PC-3 (cell line): Measurements from ENCODE around the gene HMOX1.

Experiments used
- EZH2phosphoT487 ChIP-seq: fragments of 300-600 bp; sonication (generic); IDR thresholded peaks from 2 replicates; pipeline ENCODE4 v1.6.1; 2018; ENCODE audit warnings: mild to moderate bottlenecking, antibody characterized with exemption, low read length, borderline replicate concordance
- TF ChIP-seq, protein P1 (sequence below): fragments of 300-600 bp; sonication (generic); conservative IDR thresholded peaks from 2 replicates; pipeline ENCODE4 v1.5.1; 2017; ENCODE audit warnings: antibody characterized with exemption, low read depth, mild to moderate bottlenecking, low read length

DNA sequence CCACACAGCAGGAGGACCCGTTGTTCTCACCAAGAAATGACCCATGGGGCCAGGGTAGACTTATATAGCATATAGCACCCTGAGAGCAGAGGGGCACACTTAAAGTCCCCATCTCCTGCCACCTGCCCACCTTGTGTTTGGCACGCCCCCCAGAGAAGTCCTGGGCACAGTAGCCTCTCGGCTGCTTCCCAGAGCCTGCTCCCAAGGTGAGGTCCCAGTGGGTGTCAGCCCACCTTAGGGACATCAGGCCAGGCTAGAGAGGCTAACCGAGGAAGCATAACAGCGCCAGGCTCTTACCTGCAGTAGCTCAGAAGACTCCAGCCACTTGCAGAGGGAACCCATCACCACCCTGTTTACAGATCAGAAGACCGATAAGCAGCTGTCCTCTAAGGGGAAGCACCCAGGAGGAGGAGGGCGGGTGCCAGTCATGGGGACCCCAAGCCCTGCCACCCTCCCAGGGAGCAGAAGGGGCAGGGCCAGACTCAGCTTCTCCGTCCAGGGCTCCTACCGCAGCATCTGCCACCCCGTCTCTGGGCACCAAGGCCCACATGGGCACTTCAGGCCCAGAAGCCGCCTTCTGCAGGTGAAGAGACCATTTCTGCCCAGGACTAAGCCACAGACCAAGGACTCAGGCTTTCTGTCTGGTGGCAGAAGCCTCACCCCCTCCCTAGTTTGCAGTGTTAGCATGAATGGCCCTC lies 34.9 kb upstream of the HMOX1 start:
- TF ChIP-seq, protein P1, sequence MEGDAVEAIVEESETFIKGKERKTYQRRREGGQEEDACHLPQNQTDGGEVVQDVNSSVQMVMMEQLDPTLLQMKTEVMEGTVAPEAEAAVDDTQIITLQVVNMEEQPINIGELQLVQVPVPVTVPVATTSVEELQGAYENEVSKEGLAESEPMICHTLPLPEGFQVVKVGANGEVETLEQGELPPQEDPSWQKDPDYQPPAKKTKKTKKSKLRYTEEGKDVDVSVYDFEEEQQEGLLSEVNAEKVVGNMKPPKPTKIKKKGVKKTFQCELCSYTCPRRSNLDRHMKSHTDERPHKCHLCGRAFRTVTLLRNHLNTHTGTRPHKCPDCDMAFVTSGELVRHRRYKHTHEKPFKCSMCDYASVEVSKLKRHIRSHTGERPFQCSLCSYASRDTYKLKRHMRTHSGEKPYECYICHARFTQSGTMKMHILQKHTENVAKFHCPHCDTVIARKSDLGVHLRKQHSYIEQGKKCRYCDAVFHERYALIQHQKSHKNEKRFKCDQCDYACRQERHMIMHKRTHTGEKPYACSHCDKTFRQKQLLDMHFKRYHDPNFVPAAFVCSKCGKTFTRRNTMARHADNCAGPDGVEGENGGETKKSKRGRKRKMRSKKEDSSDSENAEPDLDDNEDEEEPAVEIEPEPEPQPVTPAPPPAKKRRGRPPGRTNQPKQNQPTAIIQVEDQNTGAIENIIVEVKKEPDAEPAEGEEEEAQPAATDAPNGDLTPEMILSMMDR, result no peak
- no peak for TF ChIP-seq EZH2phosphoT487
